PFSK-1 (cell line): ENCODE data around the gene KIF3B.

ENCODE experiments used
- FOXP2 ChIP-seq: optimal IDR thresholded peaks from 2 replicates; pipeline ENCODE3; 2011; ENCODE audit warnings: borderline replicate concordance, control low read depth, inconsistent platforms; ENCODE audit not compliant: insufficient read depth; ENCODE audit errors: extremely low read length, extremely low read depth
- POLR2AphosphoS5 ChIP-seq: IDR thresholded peaks from 2 replicates; pipeline ENCODE4 v1.6.1; 2012; ENCODE audit warnings: low read depth, mild to moderate bottlenecking, control low read depth, low read length, moderate library complexity
- REST ChIP-seq, 2 experiments: IDR thresholded peaks; 2 replicates each; pipeline versions ENCODE4 v1.6.1 to v1.8.0; 2011 to 2012; ENCODE audit warnings: low read depth in 2 of 2, low read length in 2 of 2, control low read depth in 1 of 2, inconsistent platforms in 1 of 2, mild to moderate bottlenecking in 1 of 2, moderate library complexity in 1 of 2; ENCODE audit not compliant: insufficient read depth in 1 of 2
- SIN3A ChIP-seq: IDR thresholded peaks from 2 replicates; pipeline ENCODE4 v1.6.1; 2012; ENCODE audit warnings: mild to moderate bottlenecking, low read length, moderate library complexity, borderline replicate concordance; ENCODE audit not compliant: insufficient read depth
- TAF1 ChIP-seq: IDR thresholded peaks from 2 replicates; pipeline ENCODE4 v1.6.1; 2012; ENCODE audit warnings: low read length, control low read depth, borderline replicate concordance; ENCODE audit not compliant: insufficient read depth

KIF3B gene

GRCh38 chr20:32297439-32297838 is 20.0 kb downstream of the KIF3B start:
- TF ChIP-seq REST (IDR thresholded peaks at IDR 0.05; ENCODE audit: insufficient read depth in 1 of 2, low read depth in 2 of 2, low read length in 2 of 2) (no peak), POLR2AphosphoS5 (no peak), FOXP2 (no peak), TAF1 (no peak), SIN3A (no peak)

GRCh38 chr20:32300647-32301046 is 23.2 kb downstream of the KIF3B start:
- no peak for TF ChIP-seq REST (IDR thresholded peaks at IDR 0.05; ENCODE audit: insufficient read depth in 1 of 2, low read depth in 2 of 2, low read length in 2 of 2)
- no peak for TF ChIP-seq SIN3A
- no peak for TF ChIP-seq TAF1
- no peak for TF ChIP-seq POLR2AphosphoS5
- no peak for TF ChIP-seq FOXP2

GRCh38 chr20:32301719-32302506 is 24.5 kb downstream of the KIF3B start:
- TF ChIP-seq REST (IDR thresholded peaks at IDR 0.05; ENCODE audit: insufficient read depth in 1 of 2, low read depth in 2 of 2, low read length in 2 of 2): no peak
- TF ChIP-seq POLR2AphosphoS5: no peak
- no peak for TF ChIP-seq FOXP2
- TF ChIP-seq SIN3A: no peak
- no peak for TF ChIP-seq TAF1

GRCh38 chr20:32302507-32302872 is 25.0 kb downstream of the KIF3B start:
- TF ChIP-seq SIN3A: no peak
- no peak for TF ChIP-seq TAF1
- TF ChIP-seq FOXP2: no peak
- TF ChIP-seq POLR2AphosphoS5: no peak
- TF ChIP-seq REST (IDR thresholded peaks at IDR 0.05; ENCODE audit: insufficient read depth in 1 of 2, low read depth in 2 of 2, low read length in 2 of 2): no peak
